GM21526 (cell line): ENCODE data around the gene KIZ.
"Not testable (repeated sequence)": the region's sequence is repeated elsewhere in the genome, so short reads cannot be mapped to it uniquely, and the experiment has no call there.

Experiments
- ATAC-seq: cut with Tn5 transposase; IDR thresholded peaks from one replicate; pipeline ENCODE4 v1.9.1; 2021; ENCODE audit warnings: moderate library complexity; ENCODE audit not compliant: unreplicated experiment, low FRiP score

Gene KIZ

DNA sequence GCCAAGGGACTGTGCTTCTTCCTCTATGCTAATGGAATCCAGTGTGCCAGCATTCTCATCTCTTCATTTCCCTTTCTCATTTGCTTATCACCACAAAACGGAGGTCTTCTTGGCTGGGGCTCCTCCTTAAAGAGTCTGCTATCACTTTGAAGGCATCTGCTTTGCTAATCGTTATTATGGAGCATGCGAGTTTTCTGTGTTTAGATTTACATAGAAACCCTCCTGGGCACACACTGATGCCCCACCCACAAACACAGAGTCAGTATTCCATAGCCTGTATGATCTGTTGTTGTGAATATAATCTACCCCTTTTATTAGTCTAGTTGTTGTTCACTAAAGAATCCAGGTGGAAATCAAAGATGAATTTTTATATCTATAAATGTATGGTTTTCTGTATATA, 93.8 kb downstream of the KIZ start:
- no peak for ATAC-seq

- ATAC-seq: no peak
Observed at GRCh38 chr20:21224217-21224616, 98.3 kb downstream of the KIZ start.

DNA sequence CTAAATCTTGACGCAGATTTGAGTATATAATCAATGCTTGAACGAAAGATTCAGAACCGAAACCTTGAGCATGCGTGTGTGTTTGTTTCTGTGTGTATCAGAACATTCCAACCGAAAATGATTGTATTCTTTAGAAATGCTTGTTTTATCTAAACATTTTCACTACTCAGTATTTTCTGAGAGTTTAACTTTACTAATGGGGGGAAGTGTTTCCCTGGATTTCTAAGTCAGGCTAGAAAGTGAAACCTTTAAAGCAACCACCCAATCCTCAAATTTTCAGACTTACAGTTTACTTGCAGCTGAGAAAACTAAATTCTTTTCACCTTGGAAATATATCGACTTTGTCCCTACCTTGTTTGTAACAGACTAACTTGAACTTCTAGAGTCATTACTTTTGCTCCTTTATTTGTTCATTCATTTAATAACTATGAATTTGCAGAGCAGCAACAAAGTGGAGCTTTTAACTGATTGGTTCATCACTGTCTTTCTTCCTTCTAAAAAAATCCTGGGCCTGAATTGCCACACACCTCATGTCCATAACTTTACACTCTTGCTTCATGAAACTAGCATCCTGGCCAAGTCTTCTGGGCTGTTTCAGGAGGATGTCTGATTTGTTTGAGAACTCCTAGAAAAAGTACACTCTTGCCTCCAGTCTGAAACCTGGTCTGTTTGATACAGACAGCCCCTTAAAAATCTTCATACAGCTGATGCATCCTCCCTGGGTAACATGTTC, 99.5 kb downstream of the KIZ start:
- ATAC-seq: no peak

GRCh38 chr20:21228511-21228910, 102.6 kb downstream of the KIZ start:
- ATAC-seq: peak; percentile 90

- no peak for ATAC-seq
Observed at GRCh38 chr20:21229163-21229562, 103.3 kb downstream of the KIZ start.

GRCh38 chr20:21230220-21230619, 104.3 kb downstream of the KIZ start:
- ATAC-seq: no peak

- ATAC-seq: no peak
Observed at GRCh38 chr20:21230686-21231085, 104.8 kb downstream of the KIZ start.

DNA sequence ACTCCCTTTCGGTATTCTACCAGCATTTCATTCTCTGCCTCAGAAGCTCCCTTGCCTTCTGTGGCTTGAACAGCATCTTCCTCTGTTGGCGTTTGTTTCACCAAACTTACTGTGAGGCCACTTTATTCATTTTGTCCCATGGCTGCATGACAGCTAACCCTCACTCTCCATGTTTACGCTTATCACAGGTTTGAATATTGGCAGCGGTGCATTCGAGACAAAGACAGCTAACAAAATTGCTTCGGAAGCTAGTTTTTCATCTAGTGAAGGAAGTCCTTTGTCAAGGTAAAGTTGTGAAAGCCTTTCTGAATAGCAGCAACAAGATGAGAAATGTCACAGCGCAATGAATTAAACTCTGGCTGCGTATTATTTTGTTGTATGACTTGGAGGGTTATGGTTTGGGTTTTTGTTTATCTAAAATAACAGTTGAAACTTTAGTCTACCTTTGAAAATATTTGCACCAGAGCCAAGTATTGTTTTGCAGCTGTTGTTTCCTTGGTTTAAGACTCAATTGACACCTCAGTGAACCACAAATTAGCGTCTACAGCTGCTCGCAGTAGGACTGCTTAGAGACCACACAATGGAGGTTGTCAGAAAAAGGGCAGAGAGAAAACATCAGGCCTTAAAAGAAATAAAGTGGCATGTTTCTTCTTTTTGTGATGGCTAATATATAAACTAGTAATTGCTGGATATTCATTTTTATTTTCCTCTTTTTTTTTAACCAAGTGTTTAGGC, 106.8 kb downstream of the KIZ start:
- ATAC-seq: no peak

- no peak for ATAC-seq
Observed at GRCh38 chr20:21234324-21234723, 108.4 kb downstream of the KIZ start.

DNA sequence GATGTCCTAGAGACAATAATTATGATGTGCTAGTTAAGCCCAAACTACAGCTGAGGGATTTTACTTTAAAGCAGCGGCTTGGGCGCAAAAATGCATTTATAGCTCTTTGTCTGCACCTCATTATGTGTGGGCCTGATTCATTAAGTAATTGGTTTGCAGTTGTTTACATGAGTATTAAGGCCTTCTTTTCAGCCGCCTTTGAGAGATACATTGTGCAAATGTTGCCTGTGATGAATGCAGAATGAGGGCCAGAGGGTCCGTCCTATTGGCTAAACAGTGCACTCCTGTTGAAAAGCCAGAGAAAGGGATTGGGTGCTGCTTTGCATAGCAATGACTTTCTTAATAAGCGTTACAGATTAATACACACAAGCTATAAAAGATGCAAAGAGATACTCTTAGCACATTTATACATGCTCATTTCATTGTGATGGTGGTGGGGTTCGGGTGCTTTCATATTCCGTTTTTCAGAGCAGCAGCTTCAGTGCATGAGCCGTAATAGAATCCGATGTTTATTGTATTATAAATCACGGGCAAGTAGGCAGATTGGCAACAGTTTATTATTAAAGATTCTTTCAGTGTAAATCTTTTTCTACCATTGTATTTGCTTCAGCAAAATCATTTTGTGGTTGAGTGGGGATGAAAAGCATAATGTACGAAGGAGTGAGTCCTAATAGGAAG, 109.1 kb downstream of the KIZ start:
- no peak for ATAC-seq

DNA sequence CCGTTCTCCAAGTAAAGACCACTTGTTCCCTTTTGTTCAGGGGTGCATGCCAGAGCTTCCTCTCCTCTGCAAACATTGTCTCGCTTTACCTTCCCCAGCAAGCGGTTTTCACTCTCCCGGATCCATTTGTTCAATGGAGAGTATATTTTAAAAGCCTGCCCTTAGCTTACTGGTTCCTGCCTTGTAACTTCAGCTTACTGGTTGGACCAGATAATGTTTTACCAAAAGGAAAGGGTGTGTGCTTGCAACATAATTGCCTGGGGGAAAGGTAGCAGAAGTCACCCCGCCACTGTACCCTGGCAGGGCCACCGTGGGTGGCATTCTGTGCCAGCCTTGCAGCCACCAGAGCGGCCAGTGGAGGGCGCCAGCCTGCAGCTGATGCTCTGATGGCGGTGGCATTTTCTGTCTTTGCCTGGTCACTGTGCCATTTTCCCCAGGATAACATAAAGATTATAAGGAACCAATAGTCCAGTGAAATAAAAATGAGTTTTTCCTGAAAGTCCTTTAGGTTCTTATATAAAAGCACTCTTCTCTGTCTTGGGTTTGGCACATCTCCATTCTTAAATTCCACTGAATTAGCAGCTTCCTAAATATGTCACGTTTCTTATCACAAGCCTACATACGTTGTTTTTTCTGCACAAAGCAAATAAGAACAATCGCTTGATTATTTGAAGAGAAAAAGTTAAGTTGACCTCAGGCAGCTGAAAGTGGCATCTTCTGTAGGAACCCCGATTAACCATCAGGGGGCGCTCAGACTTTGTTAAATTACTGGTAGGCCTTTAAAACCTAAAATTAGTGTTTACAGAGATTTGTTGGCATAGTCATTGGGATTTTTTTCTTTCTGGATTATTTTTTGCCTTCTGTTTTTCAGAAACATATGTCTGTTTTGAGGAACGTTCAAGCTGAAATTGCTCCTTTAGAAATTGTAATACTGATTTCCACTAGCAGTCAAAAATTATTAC, 109.9 kb downstream of the KIZ start:
- no peak for ATAC-seq

- ATAC-seq: no peak
Observed at GRCh38 chr20:21237956-21238799, 112.3 kb downstream of the KIZ start.

GRCh38 chr20:21238818-21239536, 113.1 kb downstream of the KIZ start:
- no peak for ATAC-seq

- ATAC-seq: no peak
Observed at GRCh38 chr20:21240394-21240793, 114.5 kb downstream of the KIZ start.

DNA sequence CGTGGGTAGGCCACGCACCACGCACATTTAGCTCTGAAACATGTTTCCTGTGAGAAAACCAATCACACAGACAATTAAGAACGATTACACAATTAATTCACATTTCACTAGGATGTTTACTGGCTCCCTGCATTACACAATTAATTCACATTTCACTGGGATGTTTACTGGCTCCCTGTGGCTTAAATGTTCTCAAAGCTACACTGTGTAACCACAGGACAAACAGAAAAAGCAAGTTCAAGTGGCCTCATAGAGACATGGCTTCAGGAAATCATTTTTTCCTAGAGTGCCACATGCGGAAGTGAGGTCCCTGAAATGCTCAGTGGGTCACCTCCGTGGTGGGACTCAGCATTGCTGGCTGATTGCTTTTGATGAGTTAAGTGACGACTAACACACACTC, 115.5 kb downstream of the KIZ start:
- no peak for ATAC-seq

DNA sequence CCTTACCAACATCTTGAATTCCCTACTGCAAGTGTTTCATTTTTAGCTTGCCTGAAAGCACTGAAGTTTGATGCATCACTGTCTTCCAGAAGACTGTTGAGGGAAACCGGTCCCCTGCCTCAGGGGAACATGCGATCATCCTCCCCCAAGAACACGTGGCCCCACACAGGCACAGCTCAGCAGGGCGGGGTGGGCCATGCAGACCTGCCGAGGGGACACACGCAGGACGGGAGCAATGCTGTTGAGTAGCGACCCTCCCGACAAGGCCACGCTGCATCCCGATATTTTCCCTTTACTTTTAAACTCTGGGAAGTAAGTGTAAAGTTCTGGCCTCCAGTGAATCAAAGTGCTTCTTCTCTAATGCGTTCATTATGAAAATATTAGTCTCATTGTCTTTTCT, 117.9 kb downstream of the KIZ start:
- ATAC-seq: no peak

DNA sequence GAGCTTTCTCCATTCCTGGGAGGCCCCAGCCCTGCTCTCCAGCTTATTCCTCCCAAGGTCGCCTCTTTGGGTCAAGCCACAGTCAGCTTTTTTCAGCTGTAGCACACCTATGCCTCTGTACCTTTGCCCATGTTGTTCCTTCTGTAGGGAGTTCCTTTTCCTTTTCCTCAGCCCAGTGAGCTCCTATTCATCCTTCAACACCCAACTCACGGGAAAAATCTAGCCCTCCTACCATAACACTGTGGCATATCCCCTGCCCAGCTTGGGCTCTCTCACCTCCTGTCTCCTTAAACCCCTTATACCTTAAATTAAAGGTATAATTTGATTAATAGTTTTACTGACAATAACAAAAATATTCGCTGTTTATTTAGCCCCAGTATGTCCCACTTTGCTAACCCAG, 118.9 kb downstream of the KIZ start:
- ATAC-seq: no peak

GRCh38 chr20:21246161-21246560, 120.3 kb downstream of the KIZ start:
- no peak for ATAC-seq

DNA sequence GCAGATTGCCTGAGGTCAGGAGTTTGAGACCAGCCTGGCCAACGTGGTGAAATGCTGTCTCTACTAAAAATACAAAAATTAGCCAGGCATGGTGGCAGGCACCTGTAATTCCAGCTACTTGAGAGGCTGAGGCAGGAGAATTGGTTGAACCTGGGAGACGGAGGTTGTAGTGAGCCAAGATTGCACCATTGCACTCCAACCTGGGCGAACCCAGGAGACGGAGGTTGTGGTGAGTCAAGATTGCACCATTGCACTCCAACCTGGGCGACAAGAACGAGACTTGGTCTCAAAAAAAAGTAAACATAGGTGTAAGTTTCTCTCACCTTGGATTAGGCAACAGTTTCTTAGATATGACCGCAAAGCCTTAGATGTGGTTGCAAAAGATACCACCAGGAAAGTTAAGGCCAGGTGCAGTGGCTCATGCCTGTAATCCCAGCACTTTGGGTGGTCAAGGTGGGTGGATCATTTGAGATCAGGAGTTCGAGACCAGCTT, 121.8 kb downstream of the KIZ start:
- not testable (repeated sequence) for ATAC-seq
